RCC 7860 (cell line): Measurements from ENCODE around the gene TRIB2.
"Not testable (repeated sequence)": the region's sequence is repeated elsewhere in the genome, so short reads cannot be mapped to it uniquely, and the experiment has no call there.

Source experiments
- DNase-seq: peaks from one replicate; pipeline ENCODE4 v3.0.0-alpha.2; 2015; ENCODE audit warnings: low spot score
- FAIRE-seq: peaks from 2 replicates; lab custom pipeline; 2012; peaks lifted over from hg19 to GRCh38; lab: Jason Lieb, UNC

TRIB2 gene

GRCh38 chr2:12716282-12717190 lies at the start of gene TRIB2:
Gene TRIB2 (plus strand): TSS chr2:12716936. CDS start chr2:12718308, 1,372 bp downstream.
- no peak for DNase-seq
- no peak for FAIRE-seq

GRCh38 chr2:12669036-12669435 lies 47.7 kb upstream of the TRIB2 start:
- no peak for DNase-seq
- no peak for FAIRE-seq

GRCh38 chr2:12672711-12673315 lies 43.9 kb upstream of the TRIB2 start:
- FAIRE-seq (no peak), DNase-seq (no peak)

- no peak for FAIRE-seq
- no peak for DNase-seq
Measured at GRCh38 chr2:12674644-12675328, 42.0 kb upstream of the TRIB2 start.

- FAIRE-seq = no peak
- no peak for DNase-seq
Measured at GRCh38 chr2:12675352-12675795, 41.4 kb upstream of the TRIB2 start.

GRCh38 chr2:12675801-12676200 lies 40.9 kb upstream of the TRIB2 start:
- FAIRE-seq = no peak

GRCh38 chr2:12676771-12677170 lies 40.0 kb upstream of the TRIB2 start:
- DNase-seq (no peak), FAIRE-seq (no peak)

More at GRCh38 chr2:12675801-12676200, 40.9 kb upstream of the TRIB2 start:
- no peak for DNase-seq

GRCh38 chr2:12678186-12678585 lies 38.5 kb upstream of the TRIB2 start:
- DNase-seq (no peak), FAIRE-seq (no peak)

- FAIRE-seq (no peak), DNase-seq (no peak)
Measured at GRCh38 chr2:12679550-12680072, 37.1 kb upstream of the TRIB2 start.

- not testable (repeated sequence) for DNase-seq, FAIRE-seq
Measured at GRCh38 chr2:12680115-12680514, 36.6 kb upstream of the TRIB2 start.

- FAIRE-seq (no peak), DNase-seq (no peak)
Measured at GRCh38 chr2:12682017-12682416, 34.7 kb upstream of the TRIB2 start.

- no peak for DNase-seq
- no peak for FAIRE-seq
Measured at GRCh38 chr2:12683457-12684100, 33.2 kb upstream of the TRIB2 start.

GRCh38 chr2:12684471-12684936 lies 32.2 kb upstream of the TRIB2 start:
- DNase-seq = no peak
- no peak for FAIRE-seq

GRCh38 chr2:12685145-12685544 lies 31.6 kb upstream of the TRIB2 start:
- no peak for DNase-seq
- no peak for FAIRE-seq

GRCh38 chr2:12685956-12686355 lies 30.8 kb upstream of the TRIB2 start:
- FAIRE-seq (no peak), DNase-seq (no peak)

GRCh38 chr2:12686708-12687283 lies 29.9 kb upstream of the TRIB2 start:
- no peak for FAIRE-seq

GRCh38 chr2:12688091-12688490 lies 28.6 kb upstream of the TRIB2 start:
- DNase-seq = no peak
- FAIRE-seq = no peak

More at GRCh38 chr2:12686708-12687283, 29.9 kb upstream of the TRIB2 start:
- no peak for DNase-seq

- FAIRE-seq = no peak
- no peak for DNase-seq
Measured at GRCh38 chr2:12688893-12689292, 27.8 kb upstream of the TRIB2 start.

GRCh38 chr2:12693509-12693908 lies 23.2 kb upstream of the TRIB2 start:
- DNase-seq (no peak), FAIRE-seq (no peak)
